GM12865 (cell line): ENCODE data around the gene SDSL.

ENCODE experiments used
- DNase-seq: peaks from one replicate; pipeline ENCODE4 v3.0.0; 2010; ENCODE audit warnings: low read depth
- H3K4me3 ChIP-seq: 2 replicates; pipeline ENCODE4 v1.5.1; 2011; ENCODE audit warnings: mild to moderate bottlenecking, low read depth, low read length, control low read depth
- CTCF ChIP-seq: IDR thresholded peaks from 2 replicates; pipeline ENCODE4 v1.5.1; 2011; ENCODE audit warnings: low read length, control low read depth, low read depth, inconsistent platforms; ENCODE audit not compliant: insufficient read depth; ENCODE audit errors: missing control alignments

SDSL gene

DNA sequence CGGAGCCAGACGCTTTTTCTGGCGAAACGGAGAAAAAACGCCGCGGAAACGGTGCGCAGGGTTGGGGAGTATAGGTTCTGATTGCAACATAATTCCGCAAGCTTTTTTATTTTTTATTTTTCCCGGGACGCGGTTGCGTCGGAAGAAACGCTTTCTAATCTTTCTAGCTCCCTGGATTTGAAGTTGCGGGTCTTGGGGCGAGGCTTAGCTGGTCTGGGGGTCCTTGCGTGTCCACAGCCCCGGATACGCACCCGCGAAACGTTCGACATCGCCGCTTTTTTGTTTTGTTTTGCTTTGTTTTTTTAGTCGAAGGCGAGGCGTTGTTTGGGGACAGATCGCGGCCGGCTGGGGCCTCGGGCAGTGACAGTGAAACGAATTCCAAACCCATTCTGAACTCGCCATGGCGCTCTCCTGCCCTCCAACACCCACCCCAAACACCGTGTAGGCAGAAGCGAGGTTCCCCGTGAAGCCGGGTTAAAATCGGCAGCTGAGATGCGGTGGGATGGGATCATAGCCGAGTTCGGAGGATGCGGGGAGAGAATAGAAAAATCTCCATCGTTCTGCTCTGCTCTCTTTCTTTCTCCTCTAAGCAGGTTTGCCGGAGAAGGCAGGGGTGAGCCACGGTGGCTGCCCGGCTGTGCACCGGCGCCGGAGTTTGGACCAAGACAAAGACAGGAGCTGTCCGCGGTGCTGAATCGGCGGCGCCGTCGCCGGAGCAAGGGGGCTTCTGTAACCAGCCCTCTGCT lies 57.6 kb downstream of the SDSL start:
- TF ChIP-seq CTCF: no peak
- no peak overlapping the region for H3K4me3 ChIP-seq
- DNase-seq: peak; percentile 21

DNA sequence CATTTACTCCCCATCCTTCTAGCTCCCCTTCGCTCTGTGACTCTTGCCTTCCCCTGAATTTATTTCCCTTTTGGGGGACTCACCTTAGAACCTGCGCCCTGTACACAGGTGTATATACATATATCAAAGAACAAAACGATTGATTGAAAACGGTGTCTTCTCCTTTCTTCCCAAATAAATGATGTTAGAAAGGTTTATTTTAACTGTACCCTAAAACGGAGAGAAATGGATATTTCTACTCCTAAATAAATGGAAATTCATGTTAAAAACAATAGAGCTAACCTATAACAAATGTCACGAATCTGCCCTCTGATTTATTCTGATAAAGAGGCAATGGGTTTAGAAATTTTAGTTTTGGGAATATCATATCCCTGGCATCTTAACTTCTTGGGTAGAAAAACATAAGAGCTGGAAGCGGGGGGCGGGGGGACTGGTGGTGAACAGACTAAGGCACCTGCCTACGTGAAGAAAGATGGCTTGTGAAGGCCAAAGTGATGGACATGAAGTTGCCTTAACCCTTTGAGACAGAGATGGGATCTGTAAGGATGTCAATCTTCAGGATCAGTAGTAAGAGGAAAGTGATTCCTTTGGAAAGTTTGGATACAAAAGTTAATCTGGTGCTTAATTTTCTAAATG lies 58.3 kb downstream of the SDSL start:
- DNase-seq: no peak
- no peak for TF ChIP-seq CTCF
- no peak overlapping the region for H3K4me3 ChIP-seq

DNA sequence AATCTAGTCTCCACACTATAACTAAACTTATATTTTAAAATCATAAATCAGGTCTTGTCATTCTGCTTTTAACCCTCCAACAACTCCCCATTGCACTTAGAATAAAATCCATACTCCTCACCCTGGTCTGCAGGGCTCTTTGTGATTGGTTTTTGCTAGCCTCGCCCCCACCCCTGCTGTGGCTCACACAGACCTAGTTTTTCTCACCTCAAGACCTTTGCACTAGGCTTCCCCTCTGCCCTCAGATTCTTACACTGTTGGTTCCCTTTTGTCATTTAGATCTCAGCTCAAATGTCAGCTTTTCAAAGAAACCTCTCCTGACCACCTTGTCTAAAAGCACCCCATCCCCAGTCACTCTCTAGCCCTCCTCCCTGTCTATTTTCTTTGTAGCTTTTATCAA lies 60.2 kb downstream of the SDSL start:
- DNase-seq: no peak
- no peak overlapping the region for H3K4me3 ChIP-seq
- no peak for TF ChIP-seq CTCF

- DNase-seq: no peak
- no peak for TF ChIP-seq CTCF
- H3K4me3 ChIP-seq: no peak overlapping the region
These were observed 63.1 kb downstream of the SDSL start for GRCh38 chr12:113485330-113485729.

- TF ChIP-seq CTCF: no peak
- no peak for DNase-seq
- H3K4me3 ChIP-seq: no peak overlapping the region
These were observed 64.5 kb downstream of the SDSL start for GRCh38 chr12:113486722-113487121.
